ENCODE measurements around the gene GGNBP2.

The GGNBP2 gene

GRCh38 chr17:36547776-36548175 lies 3.1 kb downstream of the GGNBP2 start:
- peak overlapping the region; percentile 95 for H3K4me3 ChIP-seq (ENCODE audit: low read length)
- peaks cover 35% of the 10 kb centered on the region for H3F3A ChIP-seq (ENCODE audit: control insufficient read depth, insufficient read depth)
- no peaks in the 10 kb centered on the region for H3K27me3 ChIP-seq (ENCODE audit: control insufficient read depth, low read length)
- peaks cover 64% of the 10 kb centered on the region for H3K4me1 ChIP-seq (ENCODE audit: control insufficient read depth, low read length)
- H3K36me3 ChIP-seq (ENCODE audit: control insufficient read depth, low read length) = peaks cover 57% of the 10 kb centered on the region
- peak overlapping the region; percentile 85 for H3K4me2 ChIP-seq (ENCODE audit: low read length)
- H4K20me1 ChIP-seq (ENCODE audit: control insufficient read depth, insufficient read depth, low read depth, low read length) = peaks cover 22% of the 10 kb centered on the region; the same call in 1 of the 2 replicates
- H3K79me2 ChIP-seq (ENCODE audit: control insufficient read depth, low read length) = peaks cover 93% of the 10 kb centered on the region
- no peaks in the 10 kb centered on the region for H3K9me2 ChIP-seq (replicated peaks; ENCODE audit: control insufficient read depth, low read length)
- H3K9me3 ChIP-seq (ENCODE audit: control insufficient read depth, insufficient read depth, low read length) = no peaks in the 10 kb centered on the region
- H3K27ac ChIP-seq (ENCODE audit: low read depth, low read length) = peak overlapping the region; percentile 94
- TF ChIP-seq EZH2phosphoT487 (IDR thresholded peaks at IDR 0.05; ENCODE audit: borderline replicate concordance, low read length) (no peak), CTCF (IDR thresholded peaks at IDR 0.05; ENCODE audit: low read depth, low read length, poor library complexity, severe bottlenecking) (no peak)

- peak overlapping the region; percentile 94 for H3K27ac ChIP-seq (ENCODE audit: low read depth, low read length)
- peak overlapping the region; percentile 54 for H3K4me3 ChIP-seq (ENCODE audit: low read length)
- no peaks in the 10 kb centered on the region for H3K9me2 ChIP-seq (replicated peaks; ENCODE audit: control insufficient read depth, low read length)
- H4K20me1 ChIP-seq (ENCODE audit: control insufficient read depth, insufficient read depth, low read depth, low read length) = peaks cover 37% of the 10 kb centered on the region
- H3K9me3 ChIP-seq (ENCODE audit: control insufficient read depth, insufficient read depth, low read length) = no peaks in the 10 kb centered on the region
- peaks cover 88% of the 10 kb centered on the region for H3K4me1 ChIP-seq (ENCODE audit: control insufficient read depth, low read length)
- peak overlapping the region; percentile 57 for H3K4me2 ChIP-seq (ENCODE audit: low read length)
- no peaks in the 10 kb centered on the region for H3K27me3 ChIP-seq (ENCODE audit: control insufficient read depth, low read length)
- H3K36me3 ChIP-seq (ENCODE audit: control insufficient read depth, low read length) = peaks cover 75% of the 10 kb centered on the region
- peaks cover 99% of the 10 kb centered on the region for H3K79me2 ChIP-seq (ENCODE audit: control insufficient read depth, low read length)
- peaks cover 44% of the 10 kb centered on the region for H3F3A ChIP-seq (ENCODE audit: control insufficient read depth, insufficient read depth)
- TF ChIP-seq CTCF (IDR thresholded peaks at IDR 0.05; ENCODE audit: low read depth, low read length, poor library complexity, severe bottlenecking) (no peak), EZH2phosphoT487 (IDR thresholded peaks at IDR 0.05; ENCODE audit: borderline replicate concordance, low read length) (no peak)
These were observed 6.0 kb downstream of the GGNBP2 start for GRCh38 chr17:36550491-36551417.

- peak overlapping the region; percentile 35 for H3K4me2 ChIP-seq (ENCODE audit: low read length)
- peaks cover 33% of the 10 kb centered on the region for H3F3A ChIP-seq (ENCODE audit: control insufficient read depth, insufficient read depth)
- H4K20me1 ChIP-seq (ENCODE audit: control insufficient read depth, insufficient read depth, low read depth, low read length) = peaks cover 30% of the 10 kb centered on the region
- peaks cover 79% of the 10 kb centered on the region for H3K4me1 ChIP-seq (ENCODE audit: control insufficient read depth, low read length)
- H3K9me2 ChIP-seq (replicated peaks; ENCODE audit: control insufficient read depth, low read length) = no peaks in the 10 kb centered on the region
- peak overlapping the region; percentile 22 for H3K4me3 ChIP-seq (ENCODE audit: low read length)
- H3K79me2 ChIP-seq (ENCODE audit: control insufficient read depth, low read length) = peaks cover 99% of the 10 kb centered on the region
- no peaks in the 10 kb centered on the region for H3K27me3 ChIP-seq (ENCODE audit: control insufficient read depth, low read length)
- no peak for TF ChIP-seq CTCF (IDR thresholded peaks at IDR 0.05; ENCODE audit: low read depth, low read length, poor library complexity, severe bottlenecking)
- no peak for TF ChIP-seq EZH2phosphoT487 (IDR thresholded peaks at IDR 0.05; ENCODE audit: borderline replicate concordance, low read length)
- peak overlapping the region; percentile 23 for H3K27ac ChIP-seq (ENCODE audit: low read depth, low read length)
- H3K36me3 ChIP-seq (ENCODE audit: control insufficient read depth, low read length) = peaks cover 75% of the 10 kb centered on the region
- no peaks in the 10 kb centered on the region for H3K9me3 ChIP-seq (ENCODE audit: control insufficient read depth, insufficient read depth, low read length)
These were observed 8.7 kb downstream of the GGNBP2 start for GRCh38 chr17:36553459-36553858.

All from DOHH2 (cell line).